ENCODE data around the gene GBX1.

Gene GBX1

DNA sequence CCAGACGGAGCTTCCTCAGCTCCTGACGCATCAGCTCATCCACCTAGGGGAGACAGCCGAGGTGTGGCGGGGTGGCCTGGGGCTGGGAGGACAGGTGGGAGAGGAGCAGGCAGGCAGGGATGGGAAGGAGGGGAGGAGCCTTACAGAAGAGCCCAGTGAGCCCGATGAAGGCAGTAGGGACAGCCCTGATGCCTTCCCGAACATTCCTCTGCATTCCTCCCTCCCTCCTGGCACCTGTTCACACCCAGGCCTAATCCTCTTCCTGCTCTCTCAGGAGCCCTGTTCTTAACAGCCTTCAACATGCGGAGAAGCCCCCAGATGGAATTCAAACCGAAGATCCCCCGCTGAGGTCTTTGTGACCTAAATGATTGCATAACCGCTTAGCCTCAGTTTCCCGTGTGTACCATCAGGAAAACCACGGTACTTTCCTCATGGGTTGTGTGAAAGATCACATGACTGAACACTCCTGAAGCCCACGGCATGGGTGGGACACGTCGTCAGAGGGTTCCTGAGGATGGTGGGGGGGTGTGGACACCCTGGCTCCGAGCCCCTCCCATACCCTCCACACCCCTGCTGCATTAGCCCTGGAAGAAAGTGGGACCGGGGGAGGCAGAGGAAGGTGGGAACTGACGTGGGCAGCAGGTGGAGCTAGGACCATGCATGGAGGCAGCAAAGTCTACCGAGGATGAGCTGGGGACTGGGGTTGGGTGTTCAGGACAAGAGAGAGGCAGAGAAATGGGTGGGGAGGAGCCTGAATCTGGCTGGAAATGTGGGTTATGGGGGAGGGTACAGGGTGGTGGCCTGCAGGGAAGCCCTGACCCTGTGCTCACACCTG is 28.3 kb upstream of the GBX1 start:
- in situ Hi-C loops (cut with HindIII; ENCODE audit: low sequenced_read_pairs) = no loop called here
- TF ChIP-seq, protein P1, sequence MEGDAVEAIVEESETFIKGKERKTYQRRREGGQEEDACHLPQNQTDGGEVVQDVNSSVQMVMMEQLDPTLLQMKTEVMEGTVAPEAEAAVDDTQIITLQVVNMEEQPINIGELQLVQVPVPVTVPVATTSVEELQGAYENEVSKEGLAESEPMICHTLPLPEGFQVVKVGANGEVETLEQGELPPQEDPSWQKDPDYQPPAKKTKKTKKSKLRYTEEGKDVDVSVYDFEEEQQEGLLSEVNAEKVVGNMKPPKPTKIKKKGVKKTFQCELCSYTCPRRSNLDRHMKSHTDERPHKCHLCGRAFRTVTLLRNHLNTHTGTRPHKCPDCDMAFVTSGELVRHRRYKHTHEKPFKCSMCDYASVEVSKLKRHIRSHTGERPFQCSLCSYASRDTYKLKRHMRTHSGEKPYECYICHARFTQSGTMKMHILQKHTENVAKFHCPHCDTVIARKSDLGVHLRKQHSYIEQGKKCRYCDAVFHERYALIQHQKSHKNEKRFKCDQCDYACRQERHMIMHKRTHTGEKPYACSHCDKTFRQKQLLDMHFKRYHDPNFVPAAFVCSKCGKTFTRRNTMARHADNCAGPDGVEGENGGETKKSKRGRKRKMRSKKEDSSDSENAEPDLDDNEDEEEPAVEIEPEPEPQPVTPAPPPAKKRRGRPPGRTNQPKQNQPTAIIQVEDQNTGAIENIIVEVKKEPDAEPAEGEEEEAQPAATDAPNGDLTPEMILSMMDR (IDR thresholded peaks at IDR 0.05; ENCODE audit: low read depth, low read length, missing control alignments) = no peak
- no peak for DNase-seq (ENCODE audit: low read depth)
- no peak overlapping the region for H3K4me3 ChIP-seq (ENCODE audit: low read depth, low read length)

DNA sequence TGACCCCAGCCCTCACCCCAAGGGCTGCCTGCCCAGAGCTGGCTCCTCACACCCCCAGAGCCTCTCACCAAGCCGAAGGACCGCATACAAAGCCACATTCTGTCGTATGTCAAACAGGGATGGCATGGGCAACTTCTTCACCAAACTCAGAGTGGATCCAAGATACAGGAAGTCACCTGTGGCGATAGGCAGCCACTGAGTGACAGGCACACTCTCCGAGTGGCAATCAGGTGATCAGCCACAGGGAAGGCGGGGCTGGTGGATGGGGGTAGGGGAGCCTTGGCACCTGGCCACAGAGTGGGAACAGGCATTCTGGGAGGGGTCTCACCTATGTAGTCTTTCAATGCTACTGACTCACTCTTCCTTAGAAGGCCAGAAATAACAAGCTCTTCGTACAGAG is 26.7 kb upstream of the GBX1 start:
- TF ChIP-seq, protein P1 (IDR thresholded peaks at IDR 0.05; ENCODE audit: low read depth, low read length, missing control alignments) = no peak
- in situ Hi-C loops (cut with HindIII; ENCODE audit: low sequenced_read_pairs) = no loop called here

DNA sequence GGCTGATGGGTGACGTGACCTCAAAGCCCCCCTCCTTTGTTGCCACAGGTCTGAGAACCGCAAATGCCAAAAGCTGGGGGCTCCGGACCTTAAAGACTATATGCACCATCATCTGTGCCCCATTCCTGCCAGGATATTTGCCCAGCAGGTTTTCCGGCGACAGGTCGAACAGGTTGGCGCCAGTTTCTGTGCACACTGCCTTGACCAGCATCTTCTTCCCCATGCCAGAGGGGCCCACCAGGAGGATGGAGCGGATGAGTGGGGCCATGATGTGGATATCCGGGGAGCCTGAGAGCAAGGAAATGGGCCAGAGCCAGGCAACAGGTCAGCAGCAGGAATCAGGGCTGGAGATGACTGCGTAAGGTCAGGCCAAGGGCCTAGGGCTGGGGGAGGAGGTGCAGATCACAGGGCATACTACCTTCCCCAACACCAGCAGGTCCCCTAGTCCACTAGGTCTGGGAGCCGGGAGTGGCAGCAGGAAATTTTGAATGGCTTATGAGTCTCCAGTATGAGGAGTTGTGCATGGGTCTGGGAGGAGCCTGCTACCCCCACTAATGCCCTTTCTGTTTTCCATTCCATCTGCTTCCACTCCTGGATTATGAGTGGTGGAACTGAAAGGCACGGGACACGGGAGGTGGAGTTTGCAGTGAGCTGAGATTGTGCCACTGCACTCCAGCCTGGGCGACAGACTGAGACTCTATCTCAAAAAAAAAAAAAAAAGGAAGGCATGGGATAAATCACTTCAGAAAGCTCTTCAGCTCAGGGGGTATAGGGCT is 25.9 kb upstream of the GBX1 start:
- no peak for DNase-seq (ENCODE audit: low read depth)
- TF ChIP-seq, protein P1 (IDR thresholded peaks at IDR 0.05; ENCODE audit: low read depth, low read length, missing control alignments) = no peak
- in situ Hi-C loops (cut with HindIII; ENCODE audit: low sequenced_read_pairs) = no loop called here
- no peak overlapping the region for H3K4me3 ChIP-seq (ENCODE audit: low read depth, low read length)

More for the DNA sequence above, 26.7 kb upstream of the GBX1 start:
- no peak overlapping the region for H3K4me3 ChIP-seq (ENCODE audit: low read depth, low read length)
- DNase-seq (ENCODE audit: low read depth) = no peak

DNA sequence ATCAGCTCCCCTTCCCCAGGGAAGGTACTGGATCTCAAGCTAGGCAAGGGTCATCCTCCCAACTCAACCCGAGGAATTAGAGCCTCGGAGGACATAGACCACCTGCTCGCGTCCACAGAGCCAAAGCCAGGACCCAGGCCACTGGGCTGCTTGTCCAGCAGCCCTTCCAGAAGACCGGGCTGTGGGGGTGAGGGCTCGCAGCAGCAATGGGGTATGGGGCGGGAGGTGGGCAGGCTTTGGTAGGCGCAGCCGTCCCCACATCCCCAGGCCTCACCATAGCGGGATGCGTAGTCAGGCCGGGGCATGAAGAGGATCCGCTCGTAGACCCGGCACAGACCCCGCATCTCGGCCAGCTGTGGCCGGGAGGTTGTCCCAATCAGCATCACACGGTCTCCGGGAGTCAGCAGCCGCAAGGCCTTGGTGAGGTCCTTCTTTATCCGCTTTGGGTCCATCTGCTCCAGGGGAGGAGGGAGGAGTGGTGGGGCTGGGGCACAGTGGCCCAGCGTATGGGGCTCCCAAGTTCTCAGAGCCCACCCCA is 24.6 kb upstream of the GBX1 start:
- in situ Hi-C loops (cut with HindIII; ENCODE audit: low sequenced_read_pairs) = no loop called here
- TF ChIP-seq, protein P1 (IDR thresholded peaks at IDR 0.05; ENCODE audit: low read depth, low read length, missing control alignments) = no peak
- no peak overlapping the region for H3K4me3 ChIP-seq (ENCODE audit: low read depth, low read length)
- no peak for DNase-seq (ENCODE audit: low read depth)

DNA sequence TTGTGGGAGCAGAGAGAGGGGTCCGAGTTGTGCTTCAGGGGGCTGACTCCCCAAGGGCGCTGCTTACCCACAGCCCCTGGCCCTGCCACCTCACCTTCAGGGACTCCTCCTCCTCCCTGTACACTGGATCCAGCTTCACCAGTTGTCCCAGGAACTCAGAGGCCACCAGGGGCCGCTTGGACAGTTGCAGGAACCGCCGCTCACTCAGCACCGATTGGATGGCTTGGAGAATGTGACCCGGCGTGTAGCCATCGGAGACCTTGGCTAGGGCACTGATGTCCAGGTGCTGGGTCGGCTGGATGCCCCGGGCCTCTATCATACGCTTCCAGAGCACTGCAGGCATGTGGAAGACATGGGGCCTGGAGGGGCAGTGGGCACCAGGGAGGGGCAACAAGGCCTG is 24.1 kb upstream of the GBX1 start:
- in situ Hi-C loops (cut with HindIII; ENCODE audit: low sequenced_read_pairs) = no loop called here
- no peak for DNase-seq (ENCODE audit: low read depth)
- TF ChIP-seq, protein P1 (IDR thresholded peaks at IDR 0.05; ENCODE audit: low read depth, low read length, missing control alignments) = no peak
- H3K4me3 ChIP-seq (ENCODE audit: low read depth, low read length) = no peak overlapping the region

DNA sequence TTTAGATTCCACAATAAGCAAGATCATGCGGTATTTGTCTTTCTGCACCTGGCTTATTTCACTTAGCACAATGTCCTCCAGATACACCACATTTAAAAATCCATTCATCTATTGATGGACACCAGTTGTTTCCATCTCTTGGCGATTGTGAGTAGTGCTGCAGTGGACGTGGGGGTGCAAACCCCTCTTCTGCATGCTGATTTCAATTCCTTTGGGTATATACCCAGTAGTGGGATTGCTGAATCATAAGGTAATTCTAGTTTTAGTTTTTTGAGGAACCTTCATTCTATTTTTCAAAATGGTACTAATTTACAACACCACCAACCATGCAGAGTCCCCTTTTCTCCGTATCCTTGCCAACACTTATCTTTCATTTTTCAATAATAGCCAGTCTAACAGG is 21.5 kb upstream of the GBX1 start:
- TF ChIP-seq, protein P1 (IDR thresholded peaks at IDR 0.05; ENCODE audit: low read depth, low read length, missing control alignments) = no peak
- in situ Hi-C loops (cut with HindIII; ENCODE audit: low sequenced_read_pairs) = no loop called here
- H3K4me3 ChIP-seq (ENCODE audit: low read depth, low read length) = no peak overlapping the region
- DNase-seq (ENCODE audit: low read depth) = no peak

Measured in astrocyte of the cerebellum (primary cell).